ENCODE results near the gene HSPA1A.

- TF ChIP-seq CTCF (IDR thresholded peaks at IDR 0.05): peak in 3 of 6 experiments; percentile 31 to 49 (median 33)
- peak in 3 of 4 donors; percentile 43 to 87 (median 86) for TF ChIP-seq POLR2A (IDR thresholded peaks at IDR 0.05)
- peak in 1 of 4 donors; percentile 55 for TF ChIP-seq EP300 (IDR thresholded peaks at IDR 0.05)
Observed at GRCh38 chr6:31806470-31807272, 8.7 kb upstream of the HSPA1A start, which contains the start of gene LSM2.
